HepG2 (cell line): ENCODE measurements around the gene RGCC. TPM values are rescaled to one million over a fixed set of nuclear protein-coding genes. Genes with fewer than 3 reads are reported as not detected.

Experiments used
- ATAC-seq: fragments of 200-7000 bp; cut with Tn5 transposase; 3 replicates; pipeline ENCODE4 v1.9.1; 2020; ENCODE audit warnings: mild to moderate bottlenecking, moderate library complexity
- BruUV-seq: library from RNA; stranded (reverse); fragments of 400-500 nt; replicated peaks from 2 replicates; lab custom pipeline; 2021; lab: Mats Ljungman, UMichigan
- CTCF ChIA-PET: fragments of 300-600 bp; formaldehyde crosslinking; extraction: SDS; loops from one replicate; lab custom pipeline; 2021; ENCODE audit warnings: low total read pairs, inconsistent platforms, low intra/inter-chr PET ratio; lab: Yijun Ruan, JAX
- POLR2A ChIA-PET: fragments of 350-600 bp; sonication (Branson Sonifier 250); formaldehyde crosslinking; loops from one replicate; lab custom pipeline; 2020; ENCODE audit warnings: antibody characterized with exemption, inconsistent platforms; lab: Yijun Ruan, JAX
- DNase-seq: peaks from one replicate; pipeline ENCODE4 v3.0.0-alpha.2; 2015; ENCODE audit warnings: low spot score
- FAIRE-seq: peaks from 3 replicates; lab custom pipeline; 2011; peaks lifted over from hg19 to GRCh38; lab: Jason Lieb, UNC
- H2AFZ ChIP-seq: one replicate; pipeline ENCODE4 v1.6.1; 2011; ENCODE audit warnings: low read length, inconsistent platforms
- H3K27ac ChIP-seq: fragments of 300-600 bp; 3 replicates; pipeline ENCODE4 v1.8.0; 2011; ENCODE audit warnings: mixed run types, mild to moderate bottlenecking, mixed read lengths, low read length, inconsistent platforms; ENCODE audit not compliant: insufficient read depth; ENCODE audit errors: extremely low read length
- H3K27me3 ChIP-seq, 2 experiments: fragments of 200-600 bp in 1 of 2; 2 replicates in 1 of 2; 3 replicates in 1 of 2; pipeline versions ENCODE4 v1.6.0 to v1.8.0; 2011; ENCODE audit warnings: low read length in 2 of 2, mild to moderate bottlenecking in 2 of 2, moderate library complexity in 2 of 2, inconsistent platforms in 1 of 2; ENCODE audit not compliant: insufficient read depth in 2 of 2, control insufficient read depth in 1 of 2
- H3K36me3 ChIP-seq, 2 experiments: fragments of 200-600 bp in 1 of 2; replicated peaks in 1 of 2; 2 replicates in 1 of 2; 3 replicates in 1 of 2; pipeline versions ENCODE4 v1.5.1 to v1.8.0; 2011; ENCODE audit warnings: low read length in 2 of 2, inconsistent platforms in 1 of 2; ENCODE audit not compliant: insufficient read depth in 2 of 2, control insufficient read depth in 1 of 2
- H3K4me1 ChIP-seq: 2 replicates; pipeline ENCODE4 v1.5.1; 2012; ENCODE audit warnings: low read length, inconsistent platforms; ENCODE audit not compliant: insufficient read depth
- H3K4me2 ChIP-seq: 2 replicates; pipeline ENCODE4 v1.6.0; 2011; ENCODE audit warnings: low read depth, low read length, inconsistent platforms
- H3K4me3 ChIP-seq, 3 experiments: fragments of 200-600 bp in 1 of 3; sonication (generic), shearing (Covaris generic) in 1 of 3; replicated peaks in 1 of 3; 2 replicates each; pipeline ENCODE4 v1.5.1; 2011 to 2016; ENCODE audit warnings: low read length in 3 of 3, inconsistent platforms in 2 of 3, low read depth in 2 of 3, mild to moderate bottlenecking in 2 of 3, control low read depth in 1 of 3, mixed read lengths in 1 of 3; ENCODE audit not compliant: insufficient read depth in 1 of 3
- H3K79me2 ChIP-seq: one replicate; pipeline ENCODE4 v1.6.1; 2011; ENCODE audit warnings: low read length, inconsistent platforms; ENCODE audit not compliant: insufficient read depth
- H3K9ac ChIP-seq: 2 replicates; pipeline ENCODE4 v1.6.0; 2011; ENCODE audit warnings: mild to moderate bottlenecking, low read depth, low read length, inconsistent platforms; ENCODE audit not compliant: insufficient read depth
- H3K9me3 ChIP-seq: 2 replicates; pipeline ENCODE4 v1.5.1; 2012; ENCODE audit warnings: mild to moderate bottlenecking, low read length
- H4K20me1 ChIP-seq: 2 replicates; pipeline ENCODE4 v1.6.0; 2011; ENCODE audit warnings: inconsistent platforms, mild to moderate bottlenecking, low read length, moderate library complexity; ENCODE audit not compliant: insufficient read depth
- ADNP ChIP-seq: sonication (generic); formaldehyde crosslinking; IDR thresholded peaks from 2 replicates; pipeline ENCODE4 v1.4.0; 2020; ENCODE audit warnings: missing genetic modification reagents
- ARID3A ChIP-seq: IDR thresholded peaks from 2 replicates; pipeline ENCODE4 v1.6.1; 2012; ENCODE audit warnings: low read depth, low read length, improper control_type of control experiment
- CC2D1A ChIP-seq: sonication (generic); formaldehyde crosslinking; IDR thresholded peaks from 2 replicates; pipeline ENCODE4 v1.8.1; 2023; ENCODE audit warnings: mild to moderate bottlenecking, missing genetic modification reagents
- FOXP1 ChIP-seq, 2 experiments: fragments of 450-650 bp in 1 of 2; IDR thresholded peaks; 2 replicates each; pipeline ENCODE4 v1.6.1; 2017 to 2018; ENCODE audit warnings: antibody characterized with exemption in 1 of 2
- HOXA7 ChIP-seq: sonication (generic); formaldehyde crosslinking; IDR thresholded peaks from 2 replicates; pipeline ENCODE4 v1.8.1; 2022; ENCODE audit warnings: mild to moderate bottlenecking, missing genetic modification reagents, moderate library complexity
- SKIL ChIP-seq: sonication (generic); formaldehyde crosslinking; IDR thresholded peaks from 2 replicates; pipeline ENCODE4 v1.8.0; 2022; ENCODE audit warnings: missing genetic modification reagents, mild to moderate bottlenecking, moderate library complexity, borderline replicate concordance
- SMARCE1 ChIP-seq: fragments of 450-650 bp; IDR thresholded peaks from 2 replicates; pipeline ENCODE4 v1.6.1; 2017; ENCODE audit warnings: borderline replicate concordance
- ZSCAN21 ChIP-seq: sonication (generic); formaldehyde crosslinking; IDR thresholded peaks from 2 replicates; pipeline ENCODE4 v1.8.0; 2022; ENCODE audit warnings: mild to moderate bottlenecking, missing genetic modification reagents, moderate library complexity, borderline replicate concordance
- ZSCAN30 ChIP-seq: sonication (generic); formaldehyde crosslinking; IDR thresholded peaks from 2 replicates; pipeline ENCODE4 v1.5.0; 2020; ENCODE audit warnings: mild to moderate bottlenecking, missing genetic modification reagents
- ZSCAN31 ChIP-seq: sonication (generic); formaldehyde crosslinking; IDR thresholded peaks from 2 replicates; pipeline ENCODE4 v1.5.0; 2020; ENCODE audit warnings: low read depth, mild to moderate bottlenecking, missing genetic modification reagents
- WGBS: methylation state at CpG from one replicate; pipeline ENCODE4 v1.1.6; 2017; ENCODE audit warnings: low lambda C conversion rate; 5-methylcytosine and 5-hydroxymethylcytosine counted together
- in situ Hi-C: cut with HindIII; loops from 2 replicates; pipeline ENCODE4 v1.10.0; 2017; ENCODE audit warnings: low pct_unique_long_range_greater_than_20kb; ENCODE audit not compliant: extremely low pct_ligation_motif_present
- intact Hi-C: fragments of 100-400 bp; cut with micrococcal nuclease; formaldehyde crosslinking; loops from one replicate; pipeline ENCODE4 v1.10.0; 2022; ENCODE audit not compliant: unreplicated experiment
- polyA plus RNA-seq, 8 experiments: library from polyadenylated mRNA; depleted of rRNA in 3 of 8; stranded (reverse) in 7 of 8; unstranded in 1 of 8; fragments of >200 nt; fragmentation: Illumina TruSeq in 4 of 8; extraction: Trizol in 4 of 8; gene quantifications; 2 replicates each; pipeline versions ENCODE4 v1.2.1 to v1.2.3, GENCODE V29; 2011 to 2016; ENCODE audit warnings: low read depth in 4 of 8, missing spikeins in 1 of 8, mixed read lengths in 1 of 8; ENCODE audit not compliant: insufficient read depth in 1 of 8
- total RNA-seq, 5 experiments: library from RNA; depleted of rRNA; stranded (reverse); fragments of >200 nt; fragmentation: Illumina TruSeq; extraction: Trizol; gene quantifications; 2 replicates each; pipeline ENCODE4 v1.2.3, GENCODE V29; 2016; ENCODE audit warnings: low read depth in 1 of 5
- TF ChIP-seq, protein P1 (sequence below): sonication (generic); formaldehyde crosslinking; conservative IDR thresholded peaks from 2 replicates; pipeline ENCODE4 v1.4.0; 2020; ENCODE audit warnings: missing genetic modification reagents

Gene RGCC
- total and polyA plus RNA-seq, 2 of the 13 experiments (the other 11 are each of a cell fraction or from before 2014, with no cell fraction given) = 0.20 to 8.4 TPM

- Histone ChIP-seq H3K9me3 (no peaks in the 10 kb centered on the region), H3K27me3 (no peaks in the 10 kb centered on the region), H3K79me2 (no peaks in the 10 kb centered on the region), H2AFZ (no peak overlapping the region), H3K4me1 (no peaks in the 10 kb centered on the region), H4K20me1 (no peaks in the 10 kb centered on the region), H3K27ac (no peak overlapping the region), H3K36me3 (peaks cover 0 to 1% of the 10 kb centered on the region in 2 experiments; a peak in 1 of 5 replicates), H3K4me3 (no peak overlapping the region), H3K9ac (no peak overlapping the region), H3K4me2 (no peak overlapping the region)
- CTCF ChIA-PET = no interaction called here
- POLR2A ChIA-PET = no interaction called here
- ATAC-seq (no peak), DNase-seq (no peak), FAIRE-seq (no peak)
- in situ Hi-C loops = no loop called here
- 83% methylated on average over 2 of the region's 2 CpGs for WGBS
- BruUV-seq = no TSS peak
- intact Hi-C loops = no loop called here
- no peak for TF ChIP-seq HOXA7
- TF ChIP-seq ZSCAN21 (CRISPR knock-in tag) = no peak
- no peak for TF ChIP-seq ADNP
- TF ChIP-seq ZSCAN31 (CRISPR knock-in tag) = no peak
- no peak for TF ChIP-seq CC2D1A (CRISPR knock-in tag)
- TF ChIP-seq ARID3A = no peak
- TF ChIP-seq ZSCAN30 = no peak
- no peak for TF ChIP-seq FOXP1 (IDR thresholded peaks at IDR 0.05)
- TF ChIP-seq FOXP1 (CRISPR knock-in tag; IDR thresholded peaks at IDR 0.05) = no peak
- no peak for TF ChIP-seq SMARCE1
- TF ChIP-seq, protein P1, sequence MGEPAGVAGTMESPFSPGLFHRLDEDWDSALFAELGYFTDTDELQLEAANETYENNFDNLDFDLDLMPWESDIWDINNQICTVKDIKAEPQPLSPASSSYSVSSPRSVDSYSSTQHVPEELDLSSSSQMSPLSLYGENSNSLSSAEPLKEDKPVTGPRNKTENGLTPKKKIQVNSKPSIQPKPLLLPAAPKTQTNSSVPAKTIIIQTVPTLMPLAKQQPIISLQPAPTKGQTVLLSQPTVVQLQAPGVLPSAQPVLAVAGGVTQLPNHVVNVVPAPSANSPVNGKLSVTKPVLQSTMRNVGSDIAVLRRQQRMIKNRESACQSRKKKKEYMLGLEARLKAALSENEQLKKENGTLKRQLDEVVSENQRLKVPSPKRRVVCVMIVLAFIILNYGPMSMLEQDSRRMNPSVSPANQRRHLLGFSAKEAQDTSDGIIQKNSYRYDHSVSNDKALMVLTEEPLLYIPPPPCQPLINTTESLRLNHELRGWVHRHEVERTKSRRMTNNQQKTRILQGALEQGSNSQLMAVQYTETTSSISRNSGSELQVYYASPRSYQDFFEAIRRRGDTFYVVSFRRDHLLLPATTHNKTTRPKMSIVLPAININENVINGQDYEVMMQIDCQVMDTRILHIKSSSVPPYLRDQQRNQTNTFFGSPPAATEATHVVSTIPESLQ (CRISPR knock-in tag) = no peak
- no peak for TF ChIP-seq SKIL (CRISPR knock-in tag)
Observed at GRCh38 chr13:41468631-41469030, 11.3 kb downstream of the RGCC start.
